Mucosa of gallbladder (tissue), 1 donor: ENCODE measurements around the gene CASP8. TPM values are rescaled to one million over a fixed set of nuclear protein-coding genes. Genes with fewer than 3 reads are reported as not detected.

Source experiments
- total RNA-seq: library from RNA; stranded (reverse); gene quantifications from one replicate; pipeline ENCODE4 v1.2.1, GENCODE V29; 2021
- donor health status: DM: no; HTN: no; CAD: no.

The CASP8 gene
- total RNA-seq, 1 donor from 2014 or later = 26.3 TPM

Other genes with a start within 250 kb of the CASP8 start
- gene HYCC2, start 188.9 kb upstream of the CASP8 start, total RNA-seq = 18.8 TPM
- gene NDUFB3, start 188.5 kb upstream of the CASP8 start, total RNA-seq = 96.4 TPM
- gene CFLAR, start 144.4 kb upstream of the CASP8 start, total RNA-seq = 152 TPM
- 18.9 TPM for gene CASP10, start 77.4 kb upstream of the CASP8 start, total RNA-seq
- gene FLACC1, start 96.8 kb downstream of the CASP8 start, total RNA-seq = 3.4 TPM
- gene TRAK2, start 190.9 kb downstream of the CASP8 start, total RNA-seq = 63.8 TPM
- gene STRADB, start 191.2 kb downstream of the CASP8 start, total RNA-seq = 52.2 TPM